ENCODE results near the gene CASP4. TPM values are rescaled to one million over a fixed set of nuclear protein-coding genes. Genes with fewer than 3 reads are reported as not detected.

CASP4 gene
- total RNA-seq, 3 donors from 2014 or later (not counting 1 experiment from before 2014, with no cell fraction given): 132 to 156 (median 149) TPM

GRCh38 chr11:104895634-104896033, 72.7 kb downstream of the CASP4 start:
- intact Hi-C loops (cut with micrococcal nuclease): no loop called here
- no peak overlapping the region for H3K4me3 Mint-ChIP-seq
- 61% methylated on average over 2 of the region's 2 CpGs for WGBS (ENCODE audit: insufficient coverage)

GRCh38 chr11:104893876-104894275, 74.5 kb downstream of the CASP4 start:
- TF ChIP-seq, protein P1, sequence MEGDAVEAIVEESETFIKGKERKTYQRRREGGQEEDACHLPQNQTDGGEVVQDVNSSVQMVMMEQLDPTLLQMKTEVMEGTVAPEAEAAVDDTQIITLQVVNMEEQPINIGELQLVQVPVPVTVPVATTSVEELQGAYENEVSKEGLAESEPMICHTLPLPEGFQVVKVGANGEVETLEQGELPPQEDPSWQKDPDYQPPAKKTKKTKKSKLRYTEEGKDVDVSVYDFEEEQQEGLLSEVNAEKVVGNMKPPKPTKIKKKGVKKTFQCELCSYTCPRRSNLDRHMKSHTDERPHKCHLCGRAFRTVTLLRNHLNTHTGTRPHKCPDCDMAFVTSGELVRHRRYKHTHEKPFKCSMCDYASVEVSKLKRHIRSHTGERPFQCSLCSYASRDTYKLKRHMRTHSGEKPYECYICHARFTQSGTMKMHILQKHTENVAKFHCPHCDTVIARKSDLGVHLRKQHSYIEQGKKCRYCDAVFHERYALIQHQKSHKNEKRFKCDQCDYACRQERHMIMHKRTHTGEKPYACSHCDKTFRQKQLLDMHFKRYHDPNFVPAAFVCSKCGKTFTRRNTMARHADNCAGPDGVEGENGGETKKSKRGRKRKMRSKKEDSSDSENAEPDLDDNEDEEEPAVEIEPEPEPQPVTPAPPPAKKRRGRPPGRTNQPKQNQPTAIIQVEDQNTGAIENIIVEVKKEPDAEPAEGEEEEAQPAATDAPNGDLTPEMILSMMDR (IDR thresholded peaks at IDR 0.05): no peak
- H3K27ac ChIP-seq (ENCODE audit: low read length): no peak overlapping the region
- ATAC-seq: no peak
- H3K9me3 ChIP-seq (ENCODE audit: control insufficient read depth, insufficient read depth, low read length): no peaks in the 10 kb centered on the region
- peaks cover 8% of the 10 kb centered on the region for H3K4me1 ChIP-seq (ENCODE audit: control insufficient read depth, insufficient read depth, low read length)
- WGBS (ENCODE audit: insufficient coverage): 86% methylated on average over 1 of the region's 1 CpG
- no peaks in the 10 kb centered on the region for H3K27me3 Mint-ChIP-seq (ENCODE audit: low read depth in 2 of 2)
- H3K4me3 Mint-ChIP-seq: no peak overlapping the region
- H3K4me1 Mint-ChIP-seq: peaks cover 17 to 18% of the 10 kb centered on the region in 2 donors
- DNase-seq: no peak
- no peaks in the 10 kb centered on the region for H3K27me3 ChIP-seq (ENCODE audit: control insufficient read depth, insufficient read depth, low read length)
- H3K27ac Mint-ChIP-seq: no peak overlapping the region
- no peaks in the 10 kb centered on the region for H3K36me3 ChIP-seq (ENCODE audit: control insufficient read depth, insufficient read depth, low read length)
- no peak overlapping the region for H3K4me3 ChIP-seq (ENCODE audit: low read length)
- H3K9me3 Mint-ChIP-seq: no peaks in the 10 kb centered on the region
- intact Hi-C loops (cut with micrococcal nuclease): no loop called here
- H3K36me3 Mint-ChIP-seq: no peaks in the 10 kb centered on the region

More at GRCh38 chr11:104895634-104896033, 72.7 kb downstream of the CASP4 start:
- Mint-ChIP-seq H3K9me3 (no peaks in the 10 kb centered on the region), H3K4me1 (peaks cover 18 to 19% of the 10 kb centered on the region in 2 donors), H3K27ac (no peak overlapping the region), H3K27me3 (ENCODE audit: low read depth in 2 of 2) (no peaks in the 10 kb centered on the region), H3K36me3 (no peaks in the 10 kb centered on the region)
- H3K27ac ChIP-seq (ENCODE audit: low read length): no peak overlapping the region
- H3K27me3 ChIP-seq (ENCODE audit: control insufficient read depth, insufficient read depth, low read length): no peaks in the 10 kb centered on the region
- H3K4me3 ChIP-seq (ENCODE audit: low read length): no peak overlapping the region
- no peaks in the 10 kb centered on the region for H3K9me3 ChIP-seq (ENCODE audit: control insufficient read depth, insufficient read depth, low read length)
- TF ChIP-seq, protein P1 (IDR thresholded peaks at IDR 0.05): no peak
- peaks cover 12% of the 10 kb centered on the region for H3K4me1 ChIP-seq (ENCODE audit: control insufficient read depth, insufficient read depth, low read length)
- no peaks in the 10 kb centered on the region for H3K36me3 ChIP-seq (ENCODE audit: control insufficient read depth, insufficient read depth, low read length)
- ATAC-seq (no peak), DNase-seq (no peak)

Other genes starting within 250 kb of the CASP4 start
- not detected for gene CASP12, start 70.1 kb downstream of the CASP4 start, total RNA-seq
- 1 to 10 TPM; 1.1 to 1.6 (median 1.3) TPM for gene CASP5, start 54.6 kb upstream of the CASP4 start, total RNA-seq
- gene CASP1, start 66.6 kb upstream of the CASP4 start, total RNA-seq: 100 to 1,000 TPM in 1 of 3 donors, 10 to 100 TPM in 2; 89.3 to 117 (median 93.8) TPM
- 100 to 1,000 TPM in 2 of 3 donors, 10 to 100 TPM in 1; 54.7 to 113 (median 110) TPM for gene CARD16, start 76.8 kb upstream of the CASP4 start, total RNA-seq
- gene CARD18, start 171.2 kb upstream of the CASP4 start, total RNA-seq: not detected

Measured in natural killer cell (primary cell).